ENCODE data around the gene IRAK2. TPM values are rescaled to one million over a fixed set of nuclear protein-coding genes. Genes with fewer than 3 reads are reported as not detected.

IRAK2 gene
- 1 to 10 TPM in 1 of 2 donors, under 1 TPM in 1; 0.99 to 3.9 TPM for total RNA-seq

- H3K36me3 ChIP-seq (replicated peaks in 1 of 2; ENCODE audit: insufficient read depth in 1 of 2, low read depth in 2 of 2) = no peaks in the 10 kb centered on the region
- intact Hi-C loops (cut with DNase I) = loop anchor here (10.0 kb wide), 1 partner anchor 60 kb away; no protein-coding TSS in a partner anchor
- WGBS, 2 donors = 3 to 52% methylated on average over 3 to 74 of the region's 76 CpGs
- peak within 1 kb of the TSS; percentile 52 to 81 for H3K4me3 ChIP-seq
- peak; percentile 71 to 80 (median 76) for DNase-seq
- H3K27me3 ChIP-seq = no peaks in the 10 kb centered on the region
- peak; percentile 67 to 99 (median 78) for TF ChIP-seq CTCF (IDR thresholded peaks at IDR 0.05)
- peak; percentile 32 to 67 (median 65) for TF ChIP-seq POLR2A (IDR thresholded peaks at IDR 0.05)
- peak; percentile 96 for ATAC-seq
- peak within 1 kb of the TSS in 3 of 4 donors; percentile 52 to 73 (median 68) for H3K27ac ChIP-seq
- H3K9me3 ChIP-seq = no peaks in the 10 kb centered on the region
- H3K4me1 ChIP-seq = peaks cover 14% of the 10 kb centered on the region
Measured at GRCh38 chr3:10164546-10165393, at the start of gene IRAK2. TSS of gene IRAK2 (plus strand) at chr3:10164919. CDS start at chr3:10164955, 36 bp downstream.

GRCh38 chr3:10115326-10116137 lies 49.2 kb upstream of the IRAK2 start, which contains the start of gene BRK1:
TSS of gene BRK1 (plus strand) at chr3:10115675. CDS start at chr3:10115702, 27 bp downstream.
- 0 to 1% methylated on average over 31 to 53 of the region's 54 CpGs for WGBS, 2 donors
- peak within 1 kb of the TSS; percentile 87 to 88 for H3K4me3 ChIP-seq
- peak within 1 kb of the TSS; percentile 55 to 84 (median 67) for H3K27ac ChIP-seq

GRCh38 chr3:10116138-10116460 lies 48.6 kb upstream of the IRAK2 start:
- peak overlapping the region in 3 of 4 donors; percentile 56 to 84 (median 78) for H3K27ac ChIP-seq
- no peaks in the 10 kb centered on the region for H3K36me3 ChIP-seq (replicated peaks in 1 of 2; ENCODE audit: insufficient read depth in 1 of 2, low read depth in 2 of 2)
- H3K9me3 ChIP-seq = no peaks in the 10 kb centered on the region
- peaks cover 23% of the 10 kb centered on the region for H3K4me1 ChIP-seq
- H3K4me3 ChIP-seq = peak overlapping the region; percentile 87 to 88
- WGBS, 2 donors = 0% methylated on average over 10 of the region's 10 CpGs
- DNase-seq = no peak
- ATAC-seq = no peak
- H3K27me3 ChIP-seq = no peaks in the 10 kb centered on the region
- no peak for TF ChIP-seq CTCF (IDR thresholded peaks at IDR 0.05)
- no peak for TF ChIP-seq POLR2A (IDR thresholded peaks at IDR 0.05)
- intact Hi-C loops (cut with DNase I) = no loop called here

More at GRCh38 chr3:10115326-10116137, 49.2 kb upstream of the IRAK2 start, which contains the start of gene BRK1:
- TF ChIP-seq CTCF (IDR thresholded peaks at IDR 0.05) (peak in 2 of 7 experiments; percentile 17 to 18), POLR2A (IDR thresholded peaks at IDR 0.05) (peak; percentile 88 to 97 (median 95))
- Histone ChIP-seq H3K4me1 (peaks cover 23% of the 10 kb centered on the region), H3K36me3 (replicated peaks in 1 of 2; ENCODE audit: insufficient read depth in 1 of 2, low read depth in 2 of 2) (no peaks in the 10 kb centered on the region), H3K27me3 (no peaks in the 10 kb centered on the region), H3K9me3 (no peaks in the 10 kb centered on the region)
- intact Hi-C loops (cut with DNase I) = no loop called here
- ATAC-seq (peak; percentile 100), DNase-seq (peak; percentile 94 to 97 (median 97))

GRCh38 chr3:10116928-10117327 lies 47.8 kb upstream of the IRAK2 start:
- no peaks in the 10 kb centered on the region for H3K36me3 ChIP-seq (replicated peaks in 1 of 2; ENCODE audit: insufficient read depth in 1 of 2, low read depth in 2 of 2)
- no peak for ATAC-seq
- 85 to 87% methylated on average over 4 of the region's 4 CpGs for WGBS, 2 donors

More at GRCh38 chr3:10116928-10117327, 47.8 kb upstream of the IRAK2 start:
- Histone ChIP-seq H3K9me3 (no peaks in the 10 kb centered on the region), H3K4me1 (peaks cover 23% of the 10 kb centered on the region), H3K27ac (no peak overlapping the region), H3K4me3 (no peak overlapping the region), H3K27me3 (no peaks in the 10 kb centered on the region)
- DNase-seq = no peak
- intact Hi-C loops (cut with DNase I) = no loop called here
- TF ChIP-seq POLR2A (IDR thresholded peaks at IDR 0.05) (no peak), CTCF (IDR thresholded peaks at IDR 0.05) (no peak)

All from body of pancreas (tissue), 4 donors.